WI38 (cell line): ENCODE results near the gene LTB.

Source experiments
- H3K4me3 ChIP-seq: 2 replicates; pipeline ENCODE4 v1.5.1; 2011; ENCODE audit warnings: low read depth, mild to moderate bottlenecking, control low read depth, low read length
- CTCF ChIP-seq: IDR thresholded peaks from 2 replicates; pipeline ENCODE4 v1.5.1; 2012; ENCODE audit warnings: low read depth, mild to moderate bottlenecking, control low read depth, low read length

LTB gene

GRCh38 chr6:31531162-31531561, 51.1 kb downstream of the LTB start:
- TF ChIP-seq CTCF: no peak
- H3K4me3 ChIP-seq: no peak overlapping the region

- no peak for TF ChIP-seq CTCF
- no peak overlapping the region for H3K4me3 ChIP-seq
Measured at GRCh38 chr6:31530659-31531058, 51.6 kb downstream of the LTB start.
